ENCODE measurements around the gene MMP3.

The MMP3 gene

GRCh38 chr11:102831489-102832440 lies 11.6 kb downstream of the MMP3 start:
- no peak for DNase-seq

DNA sequence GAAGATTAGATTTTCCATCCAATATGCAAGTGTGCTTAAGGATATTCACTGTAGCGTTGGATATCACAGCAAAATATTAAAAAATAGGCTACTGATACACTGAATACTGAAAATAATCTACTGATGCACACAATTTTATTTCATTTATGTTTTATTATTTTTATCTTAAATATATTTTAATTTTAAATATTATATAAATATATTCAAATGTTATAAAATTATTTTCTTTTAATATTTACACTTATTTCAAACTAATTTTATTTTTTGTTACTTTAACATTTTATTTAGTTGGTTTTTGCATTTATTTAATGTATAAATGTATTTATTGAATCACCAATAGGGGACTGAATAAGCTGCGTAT lies 12.3 kb downstream of the MMP3 start:
- DNase-seq: no peak

DNA sequence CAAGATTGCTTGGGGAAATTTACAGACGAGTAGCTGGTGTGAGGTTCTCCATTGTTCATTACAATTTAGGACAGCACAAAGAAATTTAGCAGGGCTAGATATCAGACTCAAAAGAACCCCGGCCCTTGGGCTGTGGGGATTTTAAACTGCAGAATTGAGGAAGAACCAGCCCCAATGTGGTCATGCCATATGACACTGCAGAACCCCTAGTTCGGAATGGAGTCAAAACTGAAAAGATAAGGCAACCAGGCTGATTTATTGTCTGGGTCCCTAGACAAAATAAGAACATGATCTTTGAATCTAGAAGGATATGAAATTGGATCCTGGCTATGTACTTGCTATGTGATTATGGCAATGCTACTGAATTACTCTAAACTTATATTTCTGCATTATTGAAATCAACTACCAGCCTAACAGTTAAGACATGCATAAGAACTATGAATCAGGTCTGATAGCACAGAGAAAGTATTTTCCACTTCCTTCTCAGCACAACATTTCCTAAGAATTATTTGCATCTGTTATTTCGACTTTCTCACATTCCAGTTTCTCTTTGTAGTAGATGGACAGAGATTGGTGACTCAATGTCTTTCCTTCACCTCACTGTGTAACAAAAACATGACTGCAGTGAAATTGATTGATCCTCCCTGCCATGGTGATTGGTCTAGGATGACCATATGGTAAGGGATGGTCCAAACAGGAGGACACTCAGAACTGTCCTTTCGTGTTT lies 13.2 kb downstream of the MMP3 start:
- no peak for DNase-seq

DNA sequence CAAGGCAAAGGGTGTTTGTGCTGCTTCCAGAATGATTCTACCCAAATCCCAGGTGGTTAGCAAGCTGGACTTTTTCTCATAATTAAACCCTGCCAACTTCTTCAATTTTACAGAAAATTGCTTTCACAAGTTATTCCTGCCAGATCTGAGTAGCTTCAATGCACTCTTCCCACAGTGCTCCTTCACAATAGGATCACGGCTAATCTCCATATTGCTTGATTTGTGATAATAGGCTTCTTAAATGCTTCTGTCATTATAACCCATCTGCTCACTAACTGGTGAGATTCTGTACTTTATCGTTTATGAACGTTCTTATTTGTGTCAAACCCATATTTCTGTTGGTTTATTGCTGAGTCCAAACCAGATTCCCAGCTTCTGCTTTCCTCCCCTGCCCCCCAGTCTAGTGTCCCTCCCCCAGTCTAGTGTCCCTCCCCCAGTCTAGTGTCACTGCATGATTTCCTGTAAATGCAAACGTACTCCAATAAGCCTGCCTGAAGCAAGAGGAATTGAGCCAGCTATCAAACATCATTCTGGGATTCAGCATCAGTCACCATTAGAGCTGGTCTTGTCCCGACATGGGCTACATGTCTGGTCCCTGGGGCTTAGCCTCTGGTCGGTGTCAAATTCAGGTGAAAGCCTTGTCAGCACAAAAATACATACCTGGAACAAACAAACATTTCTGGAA lies 14.0 kb downstream of the MMP3 start:
- DNase-seq: no peak

DNA sequence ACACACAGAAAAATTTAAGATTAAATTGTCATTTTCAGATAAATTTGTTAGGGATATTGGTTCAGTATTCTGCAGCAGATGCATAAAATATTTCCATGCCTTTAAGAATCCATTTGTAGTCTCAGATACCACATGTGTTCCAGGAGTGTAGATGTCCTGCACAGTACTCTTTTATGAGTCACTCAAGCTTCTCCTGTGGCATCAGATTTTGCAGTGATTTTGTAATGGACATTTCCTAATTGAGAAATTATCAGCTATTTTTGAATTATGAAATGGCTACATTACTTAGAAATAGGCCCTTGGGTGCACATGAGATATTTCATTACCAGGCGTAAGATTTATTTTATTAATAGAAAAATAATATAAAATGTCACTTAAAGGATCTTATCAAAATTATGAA lies 18.9 kb downstream of the MMP3 start:
- DNase-seq: no peak

GRCh38 chr11:102819491-102819890 lies 23.9 kb downstream of the MMP3 start:
- no peak for DNase-seq

- DNase-seq: no peak
Observed at GRCh38 chr11:102813484-102813883, 29.9 kb downstream of the MMP3 start.

GRCh38 chr11:102812188-102812587 lies 31.2 kb downstream of the MMP3 start:
- no peak for DNase-seq

DNA sequence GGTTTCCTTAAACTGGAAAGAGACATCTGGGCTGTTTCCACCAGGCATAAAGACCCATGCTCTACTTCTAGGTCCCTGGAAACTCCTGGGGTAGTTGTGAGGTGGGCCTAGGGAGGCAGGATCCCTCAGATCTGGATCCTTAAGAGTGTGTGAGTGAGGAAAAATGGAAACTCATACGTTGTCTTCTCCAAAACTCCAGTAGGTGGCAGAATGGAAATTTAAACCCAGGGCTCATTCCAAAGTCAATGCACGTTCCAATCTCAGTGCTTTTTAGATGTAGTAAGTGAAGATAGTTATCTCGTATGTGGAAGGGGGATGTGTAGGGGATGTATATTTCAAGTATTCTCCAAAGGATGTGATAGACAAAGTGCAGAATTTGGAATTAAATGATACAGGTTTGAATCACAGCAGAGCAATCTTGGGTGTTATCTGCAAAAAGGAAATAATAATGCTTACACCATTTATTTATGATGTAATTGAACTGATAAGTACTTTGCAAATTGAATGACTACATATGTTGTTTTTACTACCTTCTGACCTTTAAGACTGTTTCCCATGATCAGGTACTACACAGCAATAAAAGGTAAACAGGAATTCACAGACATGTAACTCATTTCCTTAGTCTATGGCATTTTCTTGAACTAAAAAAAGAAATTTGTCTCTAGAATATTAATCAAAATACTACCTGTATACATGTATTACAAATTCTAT lies 32.3 kb downstream of the MMP3 start:
- no peak for DNase-seq

- DNase-seq: no peak
Observed at GRCh38 chr11:102809971-102810370, 33.4 kb downstream of the MMP3 start.

GRCh38 chr11:102807921-102808320 lies 35.5 kb downstream of the MMP3 start:
- DNase-seq: peak; percentile 1

- no peak for DNase-seq
Observed at GRCh38 chr11:102806296-102806695, 37.1 kb downstream of the MMP3 start.

- no peak for DNase-seq
Observed at GRCh38 chr11:102802341-102802740, 41.1 kb downstream of the MMP3 start.

GRCh38 chr11:102800767-102801166 lies 42.6 kb downstream of the MMP3 start:
- no peak for DNase-seq

DNA sequence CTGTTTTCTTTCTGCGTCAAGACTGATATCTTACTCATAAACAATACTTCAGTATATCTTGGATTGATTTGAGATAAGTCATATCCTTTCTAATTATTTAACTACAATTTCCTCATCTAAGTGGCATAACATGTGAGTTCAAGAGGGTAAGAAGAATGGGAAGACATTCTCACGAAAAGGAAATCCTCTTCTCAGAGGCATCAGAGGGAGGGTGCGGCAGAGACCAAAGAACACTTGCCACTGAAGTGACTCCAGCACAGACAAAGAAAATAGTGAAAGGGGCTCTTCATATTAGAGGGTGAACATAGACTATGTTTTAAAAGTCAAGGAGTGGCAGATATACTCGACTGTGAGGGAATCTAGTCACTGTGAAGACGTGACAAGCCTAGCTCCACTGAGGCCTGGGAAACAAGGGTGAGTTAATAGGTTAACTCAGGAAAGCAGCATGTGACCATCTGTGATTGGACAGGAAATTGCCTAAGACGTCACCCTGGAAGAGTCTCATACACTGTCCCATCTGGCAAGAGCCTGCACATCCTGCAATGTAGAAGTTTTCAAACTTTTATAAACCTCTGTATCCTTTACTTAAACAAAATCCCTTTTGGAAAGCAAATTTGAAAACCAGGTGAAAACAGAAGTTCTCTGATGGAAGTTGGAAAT lies 43.6 kb downstream of the MMP3 start:
- DNase-seq: no peak

- no peak for DNase-seq
Observed at GRCh38 chr11:102798012-102798746, 45.2 kb downstream of the MMP3 start, which contains the start of gene MMP1. Gene MMP1, minus strand, starts transcription at chr11:102798160. Its CDS starts 68 bp downstream, at chr11:102798092.

- DNase-seq: no peak
Observed at GRCh38 chr11:102794382-102794781, 49.0 kb downstream of the MMP3 start.

GRCh38 chr11:102793677-102794290 lies 49.6 kb downstream of the MMP3 start:
- DNase-seq: no peak

- DNase-seq: no peak
Observed at GRCh38 chr11:102792604-102793003, 50.8 kb downstream of the MMP3 start.

DNA sequence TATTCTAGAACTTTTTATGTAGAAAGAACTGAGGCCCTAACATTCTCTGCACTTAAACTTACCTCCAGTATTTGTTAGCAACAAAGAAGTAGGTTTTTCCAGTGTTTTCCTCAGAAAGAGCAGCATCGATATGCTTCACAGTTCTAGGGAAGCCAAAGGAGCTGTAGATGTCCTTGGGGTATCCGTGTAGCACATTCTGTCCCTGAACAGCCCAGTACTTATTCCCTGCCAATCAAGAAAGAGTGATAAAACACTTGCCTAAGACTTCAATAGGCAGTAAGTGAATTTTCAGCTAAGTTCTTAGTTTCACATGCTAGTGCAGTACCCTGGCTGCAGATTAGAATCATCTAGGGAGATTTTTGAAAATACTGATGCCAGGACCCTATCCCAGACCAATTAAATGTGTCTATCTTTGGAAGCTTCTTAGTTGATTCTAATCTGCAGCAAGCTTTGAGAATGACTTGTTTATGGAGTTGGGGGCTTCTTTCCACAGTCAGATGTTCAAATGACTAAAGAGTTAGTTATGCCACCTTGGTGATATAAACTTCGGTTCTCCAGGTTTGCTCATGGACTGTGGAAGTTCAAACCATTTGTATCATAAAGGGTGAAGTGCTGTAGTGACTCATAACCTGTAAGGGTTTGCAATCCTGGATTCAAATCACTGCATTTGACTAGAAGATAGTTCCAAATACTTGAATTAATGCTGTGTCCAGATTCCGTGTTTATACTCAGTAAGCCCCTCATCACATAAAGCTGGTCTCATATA lies 52.0 kb downstream of the MMP3 start:
- DNase-seq: no peak

All from CD4-positive, alpha-beta T cell treated with Interleukin-21 for 1 hour (primary cell).